ENCODE data around the gene C6orf47. TPM values are rescaled to one million over a fixed set of nuclear protein-coding genes. Genes with fewer than 3 reads are reported as not detected.
A peak's percentile ranks its signal among the peaks of the same experiment; 100 is the strongest.

The C6orf47 gene
- total and polyA plus RNA-seq, 2 of the 13 experiments (the other 11 are each of a cell fraction or from before 2014, with no cell fraction given): 1.7 to 18.1 TPM

- peak; percentile 27; the same call in 1 of the 2 replicates for TF ChIP-seq TFE3 (CRISPR knock-in tag; IDR thresholded peaks at IDR 0.05)
- peak; percentile 62; the same call in 1 of the 2 replicates for TF ChIP-seq ZNF121 (CRISPR knock-in tag; IDR thresholded peaks at IDR 0.05)
- peak; percentile 91; the same call in 1 of the 2 replicates for TF ChIP-seq ZNF724P (CRISPR knock-in tag; IDR thresholded peaks at IDR 0.05; ENCODE audit: borderline replicate concordance)
- peak; percentile 85; the same call in 1 of the 2 replicates for TF ChIP-seq ZNF451 (CRISPR knock-in tag; IDR thresholded peaks at IDR 0.05)
- peak; percentile 95 for TF ChIP-seq ZFX (CRISPR knock-in tag; IDR thresholded peaks at IDR 0.05; ENCODE audit: low read depth)
- no peak; the same call in 1 of the 2 replicates for TF ChIP-seq MAZ (IDR thresholded peaks at IDR 0.05; ENCODE audit: borderline replicate concordance, low read depth, low read length)
- TF ChIP-seq MAZ (CRISPR knock-in tag; IDR thresholded peaks at IDR 0.05; ENCODE audit: low read depth): peak; percentile 65
- peak; percentile 82; the same call in 1 of the 2 replicates for TF ChIP-seq ZBTB25 (CRISPR knock-in tag; IDR thresholded peaks at IDR 0.05)
- no peak; the same call in 1 of the 2 replicates for TF ChIP-seq HOMEZ (CRISPR knock-in tag; IDR thresholded peaks at IDR 0.05; ENCODE audit: low read depth)
- peak; percentile 100 for TF ChIP-seq AGO2 (optimal IDR thresholded peaks at IDR 0.05; ENCODE audit: low read depth, low read length)
- peak; percentile 82 for TF ChIP-seq ASH2L (IDR thresholded peaks at IDR 0.05; ENCODE audit: insufficient read length, low read depth, low read length)
- no peak; the same call in 1 of the 2 replicates for TF ChIP-seq SNAPC4 (CRISPR knock-in tag; IDR thresholded peaks at IDR 0.05)
- no peak for TF ChIP-seq MNT (IDR thresholded peaks at IDR 0.05)
- TF ChIP-seq ZNF10 (CRISPR knock-in tag; IDR thresholded peaks at IDR 0.05; ENCODE audit: borderline replicate concordance, low read depth): no peak
- no peak for TF ChIP-seq BHLHE40 (IDR thresholded peaks at IDR 0.05; ENCODE audit: low read length)
- peak; percentile 66; the same call in 1 of the 2 replicates for TF ChIP-seq KAT7 (CRISPR knock-in tag; IDR thresholded peaks at IDR 0.05; ENCODE audit: borderline replicate concordance)
- peak; percentile 88; the same call in 1 of the 2 replicates for TF ChIP-seq TBX2 (CRISPR knock-in tag; IDR thresholded peaks at IDR 0.05; ENCODE audit: borderline replicate concordance)
Observed at GRCh38 chr6:31660381-31661261, at the start of gene C6orf47 (continued).

Measured in HepG2 (cell line).